Subcutaneous adipose tissue (tissue), 4 donors: ENCODE measurements around the gene CMIP. TPM values are rescaled to one million over a fixed set of nuclear protein-coding genes. Genes with fewer than 3 reads are reported as not detected.

Experiments
- CTCF ChIP-seq: fragments of 450-650 bp; IDR thresholded peaks from one replicate; pipeline ENCODE4 v1.5.1; 2016; ENCODE audit warnings: low read depth, mild to moderate bottlenecking, control low read depth, antibody characterized with exemption, moderate library complexity
- total RNA-seq, 4 donors: library from RNA; depleted of rRNA; stranded (reverse); fragments of >200 nt; gene quantifications; one replicate each; pipeline ENCODE4 v1.1.0, GENCODE V29; 2016

Gene CMIP
- total RNA-seq, 4 donors from 2014 or later, result 19.9 to 40.3 (median 26.0) TPM

GRCh38 chr16:81673432-81673831 lies 228.8 kb downstream of the CMIP start:
- TF ChIP-seq CTCF, result no peak

GRCh38 chr16:81675662-81676061 lies 231.1 kb downstream of the CMIP start:
- no peak for TF ChIP-seq CTCF

GRCh38 chr16:81676066-81676882 lies 231.7 kb downstream of the CMIP start:
- TF ChIP-seq CTCF, result no peak

- no peak for TF ChIP-seq CTCF
Measured at GRCh38 chr16:81676883-81677737, 232.5 kb downstream of the CMIP start.

GRCh38 chr16:81678326-81679095 lies 233.9 kb downstream of the CMIP start:
- no peak for TF ChIP-seq CTCF

- no peak for TF ChIP-seq CTCF
Measured at GRCh38 chr16:81679721-81680430, 235.3 kb downstream of the CMIP start.
